ENCODE results near the gene MYMX. TPM values are rescaled to one million over a fixed set of nuclear protein-coding genes. Genes with fewer than 3 reads are reported as not detected.

Gene MYMX
- total and polyA plus RNA-seq, 2 of the 4 experiments (the other 2 are of a cell fraction): not detected

GRCh38 chr6:44183783-44184182 lies 32.9 kb upstream of the MYMX start:
- no peak overlapping the region for H3K14ac ChIP-seq (replicated peaks; ENCODE audit: low read depth, low read length)
- no peaks in the 10 kb centered on the region for H3K36me3 ChIP-seq (ENCODE audit: control insufficient read depth, insufficient read depth, low read length)
- no peak overlapping the region for H3K18ac ChIP-seq (ENCODE audit: low read depth, low read length)
- H3K56ac ChIP-seq (ENCODE audit: extremely low read depth, insufficient read depth, low read length): no peak overlapping the region
- ChIA-PET CTCF (no interaction called here), POLR2A (ENCODE audit: unreplicated experiment) (no interaction called here)
- no peak overlapping the region for H3K23ac ChIP-seq (ENCODE audit: low read depth, low read length)
- no peaks in the 10 kb centered on the region for H3K4me1 ChIP-seq (ENCODE audit: control insufficient read depth, insufficient read depth, low read length)
- no peak overlapping the region for H2BK120ac ChIP-seq (ENCODE audit: low read depth, low read length)
- no peaks in the 10 kb centered on the region for H3K79me1 ChIP-seq (ENCODE audit: low read depth in 1 of 2, low read length in 2 of 2)
- WGBS, 2 experiments (ENCODE audit: extremely low coverage in 2 of 2, insufficient read length in 1 of 2): no CpG with 5 or more reads among the region's 9 CpGs
- H4K91ac ChIP-seq (ENCODE audit: insufficient read depth, low read depth, low read length): no peak overlapping the region
- dilution Hi-C loops (cut with HindIII; ENCODE audit: low sequenced_read_pairs, unreplicated experiment) (no loop called here), intact Hi-C loops (cut with micrococcal nuclease) (no loop called here), in situ Hi-C loops (cut with MboI; ENCODE audit: low sequenced_read_pairs) (no loop called here)
- no peak overlapping the region for H3K4me3 ChIP-seq (ENCODE audit: insufficient read depth, low read depth, low read length)
- no peak overlapping the region for H3K27ac ChIP-seq (ENCODE audit: insufficient read depth, low read length)
- DNase-seq (no peak), ATAC-seq (ENCODE audit: low read depth) (no peak)
- no peaks in the 10 kb centered on the region for H3K9me3 ChIP-seq (ENCODE audit: control insufficient read depth, insufficient read depth, low read length)
- H4K8ac ChIP-seq (ENCODE audit: low read depth in 2 of 2, low read length in 2 of 2): no peak overlapping the region
- 0 out of 2 replicates have a peak, but pooled peaks cover 3% of the 10 kb centered on the region for H3K9me1 ChIP-seq (ENCODE audit: insufficient read depth, low read length)
- TF ChIP-seq ELK1 (IDR thresholded peaks at IDR 0.05; ENCODE audit: borderline replicate concordance, low read depth, low read length) (no peak), RAD21 (IDR thresholded peaks at IDR 0.05; ENCODE audit: low read length) (no peak), MAFK (IDR thresholded peaks at IDR 0.05; ENCODE audit: low read depth, low read length) (no peak), SMC3 (IDR thresholded peaks at IDR 0.05; ENCODE audit: low read depth, low read length) (no peak), RFX5 (IDR thresholded peaks at IDR 0.05; ENCODE audit: low read depth, low read length) (no peak), CTCF (conservative IDR thresholded peaks at IDR 0.05; ENCODE audit: low read depth, low read length) (no peak), NFE2L2 (IDR thresholded peaks at IDR 0.05; ENCODE audit: low read depth, low read length) (no peak), CHD1 (IDR thresholded peaks at IDR 0.05; ENCODE audit: low read depth, low read length) (no peak), MXI1 (IDR thresholded peaks at IDR 0.05; ENCODE audit: borderline replicate concordance, low read depth, low read length) (no peak), BHLHE40 (IDR thresholded peaks at IDR 0.05; ENCODE audit: low read depth, low read length) (no peak), POLR2A (IDR thresholded peaks at IDR 0.05; ENCODE audit: low read depth, low read length) (no peak), USF2 (IDR thresholded peaks at IDR 0.05; ENCODE audit: low read depth, low read length) (no peak), MAZ (IDR thresholded peaks at IDR 0.05; ENCODE audit: borderline replicate concordance, low read depth, low read length) (no peak)
- peaks cover 22% of the 10 kb centered on the region for H3K27me3 ChIP-seq (ENCODE audit: control insufficient read depth, insufficient read depth, low read length)
- no TSS peak for BruUV-seq (replicated peaks)
- H2AK9ac ChIP-seq (replicated peaks; ENCODE audit: low read depth, low read length, poor library complexity): no peak overlapping the region
- H3K9ac ChIP-seq (ENCODE audit: low read depth, low read length): no peak overlapping the region
- no peak overlapping the region for H4K5ac ChIP-seq (ENCODE audit: low read depth, low read length)
- H2BK5ac ChIP-seq (ENCODE audit: low read depth, low read length, poor library complexity, severe bottlenecking): no peak overlapping the region
- no peaks in the 10 kb centered on the region for H4K20me1 ChIP-seq (ENCODE audit: insufficient read depth, low read length)
- H2BK15ac ChIP-seq (ENCODE audit: low read depth, low read length): no peak overlapping the region
- H2BK20ac ChIP-seq (ENCODE audit: low read depth, low read length): no peak overlapping the region
- no peak overlapping the region for H3K4ac ChIP-seq (ENCODE audit: low read depth, low read length)
- no peak overlapping the region for H3K4me2 ChIP-seq (ENCODE audit: low read depth, low read length)
- H2AFZ ChIP-seq (replicated peaks; ENCODE audit: low read length, poor library complexity): no peak overlapping the region
- no peak overlapping the region for H2AK5ac ChIP-seq (ENCODE audit: low read depth, low read length)

Data from IMR-90 (cell line).